Esophagus (tissue), 2 donors: ENCODE results near the gene ALDH16A1. TPM values are rescaled to one million over a fixed set of nuclear protein-coding genes. Genes with fewer than 3 reads are reported as not detected.

Experiments used
- H3K27ac ChIP-seq, 2 donors: one replicate each; pipeline ENCODE4 v1.5.1; 2013; ENCODE audit warnings: low read depth in 2 of 2, mild to moderate bottlenecking in 2 of 2, inconsistent platforms in 1 of 2, low read length in 1 of 2, moderate library complexity in 1 of 2
- H3K27me3 ChIP-seq, 2 donors: one replicate each; pipeline ENCODE4 v1.6.1; 2013; ENCODE audit warnings: low read length in 2 of 2, control low read depth in 1 of 2, mild to moderate bottlenecking in 1 of 2; ENCODE audit not compliant: insufficient read depth in 2 of 2, control insufficient read depth in 1 of 2
- H3K36me3 ChIP-seq, 2 donors: one replicate each; pipeline ENCODE4 v1.6.1; 2013; ENCODE audit warnings: low read length in 1 of 2; ENCODE audit not compliant: control insufficient read depth in 2 of 2, insufficient read depth in 2 of 2
- H3K4me1 ChIP-seq, 2 donors: one replicate each; pipeline ENCODE4 v1.6.1; 2013; ENCODE audit warnings: low read length in 1 of 2; ENCODE audit not compliant: control insufficient read depth in 2 of 2, insufficient read depth in 2 of 2
- H3K4me3 ChIP-seq, 2 donors: one replicate each; pipeline ENCODE4 v1.5.1; 2013; ENCODE audit warnings: low read length in 2 of 2, mild to moderate bottlenecking in 2 of 2, low read depth in 1 of 2, moderate library complexity in 1 of 2
- H3K9me3 ChIP-seq, 2 donors: one replicate each; pipeline ENCODE4 v1.6.1; 2013; ENCODE audit warnings: mild to moderate bottlenecking in 2 of 2, low read depth in 1 of 2, low read length in 1 of 2, moderate library complexity in 1 of 2; ENCODE audit not compliant: control insufficient read depth in 2 of 2, insufficient read depth in 1 of 2
- WGBS, 2 donors: extraction: QIAGEN DNeasy Blood & Tissue Kit; methylation state at CpG; one replicate each; pipeline ENCODE4 v1.1.7; 2013; 5-methylcytosine and 5-hydroxymethylcytosine counted together
- polyA plus RNA-seq, 2 donors: library from polyadenylated mRNA; stranded (reverse); fragments of 200-250 nt; gene quantifications; one replicate each; pipeline ENCODE4 v1.2.3, GENCODE V29; 2013
- donor health status: healthy with polysubstance abuse.
- donor health status: Bipolar disorder and iron deficiency.

The ALDH16A1 gene
- polyA plus RNA-seq, 2 donors = 29.4 to 29.9 TPM

- WGBS, 2 donors = 97 to 98% methylated on average over 3 of the region's 3 CpGs
- H3K27ac ChIP-seq = no peak overlapping the region
- H3K36me3 ChIP-seq = no peaks in the 10 kb centered on the region
- no peaks in the 10 kb centered on the region for H3K9me3 ChIP-seq
- H3K4me1 ChIP-seq = peaks cover 2 to 4% of the 10 kb centered on the region in 2 donors
- no peaks in the 10 kb centered on the region for H3K27me3 ChIP-seq
- no peak overlapping the region for H3K4me3 ChIP-seq
Measured at GRCh38 chr19:49518033-49518432, 65.0 kb downstream of the ALDH16A1 start.

Other genes starting within 250 kb of the ALDH16A1 start
- gene SLC6A16, start 128.0 kb upstream of the ALDH16A1 start, polyA plus RNA-seq = 1 to 10 TPM in 1 of 2 donors, under 1 TPM in 1; 0.79 to 1.2 TPM
- 1 to 10 TPM; 2.5 to 3.1 TPM for gene CD37, start 117.8 kb upstream of the ALDH16A1 start, polyA plus RNA-seq
- 1 to 10 TPM; 6.0 to 8.3 TPM for gene TEAD2, start 90.8 kb upstream of the ALDH16A1 start, polyA plus RNA-seq
- gene DKKL1, start 89.3 kb upstream of the ALDH16A1 start, polyA plus RNA-seq = under 1 TPM in 1 of 2 donors, not detected in 1; 0.07 TPM
- not detected for gene KASH5, start 65.0 kb upstream of the ALDH16A1 start, polyA plus RNA-seq
- gene PTH2, start 29.8 kb upstream of the ALDH16A1 start, polyA plus RNA-seq = not detected
- gene GFY, start 27.8 kb upstream of the ALDH16A1 start, polyA plus RNA-seq = not detected
- under 1 TPM; 0.28 to 0.29 TPM for gene SLC17A7, start 11.7 kb upstream of the ALDH16A1 start, polyA plus RNA-seq
- gene PIH1D1, start 1.4 kb upstream of the ALDH16A1 start, polyA plus RNA-seq = 10 to 100 TPM; 63.5 to 65.3 TPM
- gene FLT3LG, start 21.0 kb downstream of the ALDH16A1 start, polyA plus RNA-seq = 1 to 10 TPM; 7.2 to 9.5 TPM
- gene RPL13A, start 34.4 kb downstream of the ALDH16A1 start, polyA plus RNA-seq = 1,000 to 10,000 TPM; 1,631 to 2,695 TPM
- 1,000 to 10,000 TPM; 3,079 to 3,912 TPM for gene RPS11, start 43.2 kb downstream of the ALDH16A1 start, polyA plus RNA-seq
- gene FCGRT, start 59.4 kb downstream of the ALDH16A1 start, polyA plus RNA-seq = 10 to 100 TPM; 27.7 to 36.9 TPM
- gene RCN3, start 74.8 kb downstream of the ALDH16A1 start, polyA plus RNA-seq = 1 to 10 TPM; 4.2 to 7.8 TPM
- gene NOSIP, start 127.3 kb downstream of the ALDH16A1 start, polyA plus RNA-seq = 10 to 100 TPM; 57.9 to 61.8 TPM
- gene PRRG2, start 128.1 kb downstream of the ALDH16A1 start, polyA plus RNA-seq = 10 to 100 TPM; 10.1 to 12.7 TPM
- 10 to 100 TPM in 1 of 2 donors, 1 to 10 TPM in 1; 4.8 to 11.2 TPM for gene PRR12, start 138.0 kb downstream of the ALDH16A1 start, polyA plus RNA-seq
- gene RRAS, start 186.9 kb downstream of the ALDH16A1 start, polyA plus RNA-seq = 10 to 100 TPM; 45.1 to 46.0 TPM
- 10 to 100 TPM; 16.9 to 26.7 TPM for gene SCAF1, start 189.0 kb downstream of the ALDH16A1 start, polyA plus RNA-seq
- gene IRF3, start 212.6 kb downstream of the ALDH16A1 start, polyA plus RNA-seq = 10 to 100 TPM; 49.2 to 75.0 TPM
- gene BCL2L12, start 212.7 kb downstream of the ALDH16A1 start, polyA plus RNA-seq = 10 to 100 TPM in 1 of 2 donors, 1 to 10 TPM in 1; 10.0 to 21.4 TPM
- gene PRMT1, start 224.0 kb downstream of the ALDH16A1 start, polyA plus RNA-seq = 100 to 1,000 TPM in 1 of 2 donors, 10 to 100 TPM in 1; 72.5 to 146 TPM
- 1 to 10 TPM; 1.6 to 2.0 TPM for gene ADM5, start 236.4 kb downstream of the ALDH16A1 start, polyA plus RNA-seq
- 1 to 10 TPM; 1.8 to 4.1 TPM for gene CPT1C, start 237.9 kb downstream of the ALDH16A1 start, polyA plus RNA-seq